ENCODE measurements around the gene TCF15. TPM values are rescaled to one million over a fixed set of nuclear protein-coding genes. Genes with fewer than 3 reads are reported as not detected.

The TCF15 gene
- polyA plus RNA-seq, 12 donors = 1.8 to 4.5 (median 3.6) TPM; not detected in 2

GRCh38 chr20:558117-558516 lies 52.0 kb downstream of the TCF15 start:
- DNase-seq = no peak

- no peak for DNase-seq
These were observed 53.1 kb downstream of the TCF15 start for GRCh38 chr20:556984-557383.

GRCh38 chr20:555976-556385 lies 54.1 kb downstream of the TCF15 start:
- no peak for DNase-seq

Other genes with a start within 250 kb of the TCF15 start
- gene TRIB3, start 229.5 kb downstream of the TCF15 start, polyA plus RNA-seq (ENCODE audit: insufficient read length in 12 of 12) = 1 to 10 TPM in 10 of 12 donors, not detected in 2; 2.1 to 4.0 (median 2.9) TPM
- 10 to 100 TPM in 11 of 12 donors, not detected in 1; 42.4 to 72.1 (median 49.8) TPM for gene RBCK1, start 202.0 kb downstream of the TCF15 start, polyA plus RNA-seq (ENCODE audit: insufficient read length in 12 of 12)
- 10 to 100 TPM in 11 of 12 donors, not detected in 1; 27.5 to 36.4 (median 32.8) TPM for gene TBC1D20, start 147.8 kb downstream of the TCF15 start, polyA plus RNA-seq (ENCODE audit: insufficient read length in 12 of 12)
- gene CSNK2A1, start 66.5 kb downstream of the TCF15 start, polyA plus RNA-seq (ENCODE audit: insufficient read length in 12 of 12) = 100 to 1,000 TPM; 108 to 723 (median 125) TPM
- gene SRXN1, start 42.9 kb upstream of the TCF15 start, polyA plus RNA-seq (ENCODE audit: insufficient read length in 12 of 12) = 10 to 100 TPM in 3 of 12 donors, 1 to 10 TPM in 8, not detected in 1; 5.2 to 13.0 (median 8.3) TPM
- under 1 TPM in 3 of 12 donors, not detected in 9; 0.03 to 0.18 (median 0.08) TPM for gene SCRT2, start 65.5 kb upstream of the TCF15 start, polyA plus RNA-seq (ENCODE audit: insufficient read length in 12 of 12)
- gene SLC52A3, start 158.2 kb upstream of the TCF15 start, polyA plus RNA-seq (ENCODE audit: insufficient read length in 12 of 12) = 1 to 10 TPM in 1 of 12 donors, under 1 TPM in 9, not detected in 2; 0.27 to 1.0 (median 0.41) TPM
- 10 to 100 TPM in 8 of 12 donors, 1 to 10 TPM in 3, not detected in 1; 5.7 to 39.4 (median 11.3) TPM for gene FAM110A, start 223.4 kb upstream of the TCF15 start, polyA plus RNA-seq (ENCODE audit: insufficient read length in 12 of 12)

Measured in muscle of arm (tissue), 12 donors.